ENCODE data around the gene ORC5.

The ORC5 gene

DNA sequence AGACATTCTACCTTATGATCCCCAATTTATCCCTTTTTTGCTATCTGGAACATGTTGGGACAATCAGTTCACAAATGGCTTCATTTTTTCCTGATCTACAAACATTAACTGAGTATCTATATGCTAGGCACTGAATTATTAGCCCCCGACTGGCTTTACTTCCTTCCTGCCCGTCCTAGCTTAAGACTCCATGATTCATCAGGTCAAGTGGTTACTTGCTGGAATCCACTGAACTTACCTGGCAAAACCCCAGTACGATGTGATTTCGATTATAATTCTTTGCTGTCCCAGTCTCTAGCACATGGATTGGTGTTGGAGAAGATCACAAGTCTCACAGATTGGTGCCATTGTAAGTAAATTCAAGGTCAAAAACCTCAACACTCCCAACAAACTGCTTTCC is 77.1 kb downstream of the ORC5 start:
- Histone ChIP-seq H3K36me3 (ENCODE audit: control insufficient read depth, insufficient read depth, low read length) (peaks cover 32% of the 10 kb centered on the region), H3K27ac (ENCODE audit: low read depth, low read length) (no peak overlapping the region), H3K27me3 (ENCODE audit: control insufficient read depth, insufficient read depth, low read length) (no peaks in the 10 kb centered on the region)

DNA sequence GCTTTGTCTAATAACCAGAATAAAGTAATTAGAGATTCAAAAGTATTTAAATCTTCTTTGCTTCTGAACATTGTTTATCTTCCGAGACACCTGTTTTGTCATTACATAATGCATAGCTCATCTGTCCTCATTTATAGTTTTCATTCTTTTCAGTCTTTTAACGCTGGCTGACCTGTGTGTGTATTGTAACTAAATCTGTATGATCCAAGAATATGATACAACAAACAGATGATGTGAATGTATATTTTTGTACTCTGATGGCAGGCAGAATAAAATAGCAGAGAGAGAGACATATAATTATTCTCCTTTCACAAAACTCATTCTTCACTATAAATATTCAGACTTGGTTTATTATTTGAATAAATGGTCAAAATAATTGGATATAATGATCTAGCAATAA is 80.6 kb downstream of the ORC5 start:
- peaks cover 19% of the 10 kb centered on the region; the same call in 1 of the 2 replicates for H3K36me3 ChIP-seq (ENCODE audit: control insufficient read depth, insufficient read depth, low read length)
- no peaks in the 10 kb centered on the region for H3K9me3 ChIP-seq (ENCODE audit: control insufficient read depth, insufficient read depth, low read depth, low read length)
- no peak overlapping the region for H3K4me3 ChIP-seq (ENCODE audit: low read depth, low read length)
- H3K4me1 ChIP-seq (ENCODE audit: control insufficient read depth, insufficient read depth, low read length), result no peaks in the 10 kb centered on the region
- H3K27me3 ChIP-seq (ENCODE audit: control insufficient read depth, insufficient read depth, low read length), result no peaks in the 10 kb centered on the region
- no peak overlapping the region for H3K27ac ChIP-seq (ENCODE audit: low read depth, low read length)
- H3K9ac ChIP-seq (ENCODE audit: low read length), result no peak overlapping the region

More for the DNA sequence above, 77.1 kb downstream of the ORC5 start:
- Histone ChIP-seq H3K9ac (ENCODE audit: low read length) (no peak overlapping the region), H3K9me3 (ENCODE audit: control insufficient read depth, insufficient read depth, low read depth, low read length) (no peaks in the 10 kb centered on the region), H3K4me3 (ENCODE audit: low read depth, low read length) (no peak overlapping the region), H3K4me1 (ENCODE audit: control insufficient read depth, insufficient read depth, low read length) (no peaks in the 10 kb centered on the region)

DNA sequence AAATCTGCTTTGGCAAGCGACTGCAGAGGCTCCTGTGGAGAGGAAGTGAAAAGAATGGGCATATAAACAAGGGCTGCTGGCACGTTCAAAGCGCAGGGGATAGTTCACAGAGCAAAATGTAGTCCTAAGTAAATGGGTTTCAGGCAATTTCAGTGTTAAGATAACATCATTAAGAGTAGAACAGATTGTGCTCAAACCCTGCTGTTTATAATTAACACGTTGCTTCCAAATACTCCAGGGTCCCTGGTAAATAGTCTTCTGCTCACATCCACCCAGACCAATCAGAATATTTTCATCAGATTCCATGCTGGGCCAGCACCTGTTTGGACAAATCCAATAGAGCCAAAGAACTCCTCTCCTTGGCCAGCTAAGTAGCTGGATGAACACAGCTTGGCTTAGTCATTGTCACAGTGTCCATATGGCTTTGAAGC is 81.4 kb downstream of the ORC5 start:
- Histone ChIP-seq H3K36me3 (ENCODE audit: control insufficient read depth, insufficient read depth, low read length) (peaks cover 19% of the 10 kb centered on the region; the same call in 1 of the 2 replicates), H3K27me3 (ENCODE audit: control insufficient read depth, insufficient read depth, low read length) (no peaks in the 10 kb centered on the region), H3K27ac (ENCODE audit: low read depth, low read length) (no peak overlapping the region), H3K9ac (ENCODE audit: low read length) (no peak overlapping the region), H3K4me3 (ENCODE audit: low read depth, low read length) (no peak overlapping the region), H3K4me1 (ENCODE audit: control insufficient read depth, insufficient read depth, low read length) (no peaks in the 10 kb centered on the region), H3K9me3 (ENCODE audit: control insufficient read depth, insufficient read depth, low read depth, low read length) (no peaks in the 10 kb centered on the region)

DNA sequence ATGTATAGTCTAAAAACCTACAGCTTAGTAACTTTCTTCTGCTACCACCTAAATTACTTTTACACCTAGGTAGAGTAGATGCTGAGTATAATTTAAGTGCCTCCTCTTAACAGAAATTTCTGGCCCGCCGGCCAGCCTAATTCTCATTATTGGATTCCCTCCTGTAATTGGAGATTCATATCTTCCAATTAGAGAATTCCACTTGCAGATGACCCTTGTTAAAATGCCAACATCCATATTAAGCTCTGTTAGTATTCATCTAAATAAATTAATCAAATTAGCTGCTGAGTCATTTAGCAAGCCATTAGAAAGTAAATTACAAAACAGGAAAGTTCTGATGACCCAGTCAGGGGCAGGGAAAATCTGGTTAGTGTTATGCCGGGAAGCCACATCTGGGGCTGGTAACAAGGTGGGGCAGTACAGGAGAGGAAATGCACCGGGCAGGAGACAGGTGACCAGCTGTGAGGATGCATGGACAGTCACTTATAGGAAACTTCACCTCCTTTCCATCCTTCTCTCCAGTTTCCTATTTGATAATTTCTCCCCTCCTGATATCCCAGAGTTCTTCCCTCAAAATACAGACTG is 82.8 kb downstream of the ORC5 start:
- H3K27ac ChIP-seq (ENCODE audit: low read depth, low read length), result no peak overlapping the region

DNA sequence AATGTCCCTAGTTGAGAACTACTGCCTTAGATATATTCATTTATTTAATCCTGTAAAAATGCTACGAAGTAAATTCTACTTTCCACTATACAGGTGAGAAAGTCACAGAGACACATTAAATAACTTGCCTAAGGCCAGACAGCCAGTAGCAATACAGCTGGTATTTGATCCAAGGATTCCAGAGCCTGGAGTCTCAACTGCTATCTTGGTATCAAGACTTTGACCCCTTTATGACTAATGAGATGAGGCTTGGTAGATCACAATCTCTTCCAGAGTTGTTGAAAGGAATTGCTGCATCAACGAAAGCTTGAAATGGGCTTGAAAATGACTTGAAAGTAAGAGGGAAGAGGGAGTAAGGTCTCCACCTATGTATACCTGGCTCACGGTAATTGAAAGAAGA is 83.3 kb downstream of the ORC5 start:
- no peak overlapping the region for H3K27ac ChIP-seq (ENCODE audit: low read depth, low read length)
- H3K27me3 ChIP-seq (ENCODE audit: control insufficient read depth, insufficient read depth, low read length), result no peaks in the 10 kb centered on the region
- H3K36me3 ChIP-seq (ENCODE audit: control insufficient read depth, insufficient read depth, low read length), result peaks cover 12% of the 10 kb centered on the region; the same call in 1 of the 2 replicates
- no peak overlapping the region for H3K9ac ChIP-seq (ENCODE audit: low read length)
- no peaks in the 10 kb centered on the region for H3K9me3 ChIP-seq (ENCODE audit: control insufficient read depth, insufficient read depth, low read depth, low read length)
- no peak overlapping the region for H3K4me3 ChIP-seq (ENCODE audit: low read depth, low read length)
- no peaks in the 10 kb centered on the region for H3K4me1 ChIP-seq (ENCODE audit: control insufficient read depth, insufficient read depth, low read length)

More for the DNA sequence above, 82.8 kb downstream of the ORC5 start:
- Histone ChIP-seq H3K4me1 (ENCODE audit: control insufficient read depth, insufficient read depth, low read length) (no peaks in the 10 kb centered on the region), H3K27me3 (ENCODE audit: control insufficient read depth, insufficient read depth, low read length) (no peaks in the 10 kb centered on the region), H3K36me3 (ENCODE audit: control insufficient read depth, insufficient read depth, low read length) (peaks cover 12% of the 10 kb centered on the region; the same call in 1 of the 2 replicates), H3K4me3 (ENCODE audit: low read depth, low read length) (no peak overlapping the region), H3K9me3 (ENCODE audit: control insufficient read depth, insufficient read depth, low read depth, low read length) (no peaks in the 10 kb centered on the region), H3K9ac (ENCODE audit: low read length) (no peak overlapping the region)

DNA sequence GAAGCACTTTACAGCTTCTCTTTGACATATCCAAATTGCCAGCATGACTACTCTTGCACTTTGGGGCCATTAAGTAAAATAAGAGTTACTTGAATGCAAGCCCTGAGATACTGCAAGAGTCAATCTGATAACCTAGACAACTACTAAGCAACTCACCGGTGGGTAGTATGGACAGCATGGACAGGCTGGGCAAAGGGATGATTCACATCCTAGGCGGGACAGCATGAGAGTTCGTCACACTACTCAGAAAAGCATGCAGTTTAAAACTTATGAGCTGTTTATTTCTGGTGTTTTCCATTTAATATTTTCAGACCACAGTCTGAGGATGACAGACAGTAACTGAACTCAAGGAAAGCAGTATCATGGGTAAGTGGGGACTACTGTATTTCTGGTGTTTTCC is 84.0 kb downstream of the ORC5 start:
- H3K9ac ChIP-seq (ENCODE audit: low read length), result no peak overlapping the region
- H3K4me1 ChIP-seq (ENCODE audit: control insufficient read depth, insufficient read depth, low read length), result no peaks in the 10 kb centered on the region
- H3K27me3 ChIP-seq (ENCODE audit: control insufficient read depth, insufficient read depth, low read length), result no peaks in the 10 kb centered on the region
- H3K27ac ChIP-seq (ENCODE audit: low read depth, low read length), result no peak overlapping the region
- no peaks in the 10 kb centered on the region for H3K9me3 ChIP-seq (ENCODE audit: control insufficient read depth, insufficient read depth, low read depth, low read length)
- H3K36me3 ChIP-seq (ENCODE audit: control insufficient read depth, insufficient read depth, low read length), result peaks cover 12% of the 10 kb centered on the region; the same call in 1 of the 2 replicates
- H3K4me3 ChIP-seq (ENCODE audit: low read depth, low read length), result no peak overlapping the region

DNA sequence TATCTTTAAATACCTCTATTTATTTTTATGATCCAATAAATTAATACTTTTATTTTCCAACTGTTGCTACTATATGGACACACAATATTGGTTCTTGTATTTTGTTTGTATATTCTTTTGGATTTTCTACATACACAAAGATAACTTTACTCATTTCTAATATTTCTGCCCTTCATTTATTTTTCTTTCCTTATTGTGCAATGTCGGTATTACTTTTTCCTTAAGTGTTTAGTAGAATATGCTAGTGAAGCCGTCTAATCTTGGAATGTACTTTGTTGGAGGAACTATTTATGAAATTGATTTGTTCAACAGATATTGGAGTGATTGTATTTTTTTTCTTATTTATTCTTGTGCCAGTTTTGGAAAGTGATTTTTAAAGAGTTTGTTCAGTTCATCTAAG is 94.0 kb downstream of the ORC5 start:
- Histone ChIP-seq H3K36me3 (ENCODE audit: control insufficient read depth, insufficient read depth, low read length) (no peaks in the 10 kb centered on the region), H3K9me3 (ENCODE audit: control insufficient read depth, insufficient read depth, low read depth, low read length) (no peaks in the 10 kb centered on the region), H3K27ac (ENCODE audit: low read depth, low read length) (no peak overlapping the region), H3K4me1 (ENCODE audit: control insufficient read depth, insufficient read depth, low read length) (no peaks in the 10 kb centered on the region), H3K9ac (ENCODE audit: low read length) (no peak overlapping the region), H3K4me3 (ENCODE audit: low read depth, low read length) (no peak overlapping the region), H3K27me3 (ENCODE audit: control insufficient read depth, insufficient read depth, low read length) (no peaks in the 10 kb centered on the region)

DNA sequence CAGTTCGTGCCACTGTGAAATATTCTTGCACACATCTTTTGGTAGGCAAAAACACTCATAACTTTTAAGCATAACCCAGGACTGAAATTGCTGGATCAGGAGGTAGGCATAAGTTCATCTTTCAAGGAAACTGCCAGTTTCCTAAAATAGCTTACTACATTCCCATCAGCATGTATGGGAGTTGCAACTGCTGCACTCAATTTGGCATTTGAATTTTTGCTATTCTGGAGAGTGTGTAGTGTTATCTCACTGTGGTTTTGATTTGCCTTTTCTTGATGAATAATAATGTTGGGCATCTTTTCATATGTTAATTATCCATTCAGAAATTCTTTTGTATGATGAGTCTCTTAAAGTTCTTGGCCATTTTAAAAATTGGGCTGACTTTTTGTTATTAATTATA is 95.2 kb downstream of the ORC5 start:
- Histone ChIP-seq H3K9ac (ENCODE audit: low read length) (no peak overlapping the region), H3K4me3 (ENCODE audit: low read depth, low read length) (no peak overlapping the region), H3K36me3 (ENCODE audit: control insufficient read depth, insufficient read depth, low read length) (no peaks in the 10 kb centered on the region), H3K27ac (ENCODE audit: low read depth, low read length) (no peak overlapping the region), H3K4me1 (ENCODE audit: control insufficient read depth, insufficient read depth, low read length) (no peaks in the 10 kb centered on the region), H3K27me3 (ENCODE audit: control insufficient read depth, insufficient read depth, low read length) (no peaks in the 10 kb centered on the region), H3K9me3 (ENCODE audit: control insufficient read depth, insufficient read depth, low read depth, low read length) (no peaks in the 10 kb centered on the region)

DNA sequence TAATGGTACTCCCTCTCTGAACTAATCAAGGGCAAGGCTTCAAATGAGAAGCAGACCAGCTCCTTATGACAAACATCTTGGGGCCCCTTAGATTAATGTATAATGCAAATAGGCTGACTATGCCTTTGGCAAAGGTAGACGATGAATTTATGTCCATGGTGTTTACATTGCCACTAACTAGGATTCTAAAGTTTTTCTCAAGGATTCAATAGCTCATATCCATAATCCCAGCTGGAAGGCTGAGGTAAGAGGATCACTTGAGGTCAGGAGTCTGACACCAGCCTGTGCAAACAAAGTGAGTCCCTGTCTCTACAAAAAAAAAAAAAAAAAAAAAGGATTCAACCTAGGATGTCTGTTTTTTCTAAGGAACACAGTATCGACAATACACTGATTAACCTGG is 96.5 kb downstream of the ORC5 start:
- no peaks in the 10 kb centered on the region for H3K36me3 ChIP-seq (ENCODE audit: control insufficient read depth, insufficient read depth, low read length)

DNA sequence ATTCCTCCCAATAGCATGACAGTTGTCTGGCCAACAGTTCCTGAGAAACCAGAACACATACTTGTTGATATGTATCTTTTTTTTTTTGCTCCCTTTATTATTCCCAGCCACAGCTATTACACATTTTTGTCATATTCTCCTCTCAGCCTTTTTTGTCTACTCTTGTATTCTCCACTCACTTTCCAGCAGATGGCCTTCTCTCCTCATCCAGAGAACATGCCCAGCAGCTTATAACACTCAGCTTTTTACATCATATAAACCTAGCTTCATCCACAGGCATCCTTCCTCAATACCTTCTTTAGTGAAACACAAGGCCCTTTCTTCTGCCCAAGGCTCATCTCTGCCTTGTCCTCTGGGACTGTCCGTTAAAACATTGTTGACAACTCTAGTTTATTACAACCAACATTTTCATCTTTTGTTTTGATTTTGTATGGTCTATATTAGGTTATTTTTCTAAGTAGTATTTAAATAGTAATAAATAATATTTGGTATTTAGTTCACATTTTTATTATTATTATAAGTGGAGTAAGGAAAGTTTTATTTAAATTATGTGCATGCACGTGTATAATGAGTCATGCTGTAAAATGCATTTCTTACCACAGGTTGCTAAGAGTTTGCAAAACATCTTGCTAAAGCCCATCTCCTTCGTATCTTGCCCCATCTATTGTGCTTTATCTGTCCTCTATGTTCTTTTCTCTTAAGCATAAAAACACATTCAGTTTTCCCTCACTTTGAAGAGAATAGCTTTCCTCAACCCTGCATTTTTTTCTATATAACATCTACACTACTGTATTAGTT is 101.5 kb downstream of the ORC5 start:
- Histone ChIP-seq H3K36me3 (ENCODE audit: control insufficient read depth, insufficient read depth, low read length) (no peaks in the 10 kb centered on the region), H3K9ac (ENCODE audit: low read length) (no peak overlapping the region), H3K27me3 (ENCODE audit: control insufficient read depth, insufficient read depth, low read length) (no peaks in the 10 kb centered on the region), H3K4me3 (ENCODE audit: low read depth, low read length) (no peak overlapping the region), H3K9me3 (ENCODE audit: control insufficient read depth, insufficient read depth, low read depth, low read length) (peaks cover 2% of the 10 kb centered on the region; the same call in 1 of the 2 replicates), H3K4me1 (ENCODE audit: control insufficient read depth, insufficient read depth, low read length) (0 out of 2 replicates have a peak, but pooled peaks cover under 1% of the 10 kb centered on the region), H3K27ac (ENCODE audit: low read depth, low read length) (no peak overlapping the region)

More for the DNA sequence above, 96.5 kb downstream of the ORC5 start:
- Histone ChIP-seq H3K27me3 (ENCODE audit: control insufficient read depth, insufficient read depth, low read length) (no peaks in the 10 kb centered on the region), H3K27ac (ENCODE audit: low read depth, low read length) (no peak overlapping the region), H3K9ac (ENCODE audit: low read length) (no peak overlapping the region), H3K4me1 (ENCODE audit: control insufficient read depth, insufficient read depth, low read length) (no peaks in the 10 kb centered on the region), H3K4me3 (ENCODE audit: low read depth, low read length) (no peak overlapping the region), H3K9me3 (ENCODE audit: control insufficient read depth, insufficient read depth, low read depth, low read length) (peaks cover 2% of the 10 kb centered on the region; the same call in 1 of the 2 replicates)

DNA sequence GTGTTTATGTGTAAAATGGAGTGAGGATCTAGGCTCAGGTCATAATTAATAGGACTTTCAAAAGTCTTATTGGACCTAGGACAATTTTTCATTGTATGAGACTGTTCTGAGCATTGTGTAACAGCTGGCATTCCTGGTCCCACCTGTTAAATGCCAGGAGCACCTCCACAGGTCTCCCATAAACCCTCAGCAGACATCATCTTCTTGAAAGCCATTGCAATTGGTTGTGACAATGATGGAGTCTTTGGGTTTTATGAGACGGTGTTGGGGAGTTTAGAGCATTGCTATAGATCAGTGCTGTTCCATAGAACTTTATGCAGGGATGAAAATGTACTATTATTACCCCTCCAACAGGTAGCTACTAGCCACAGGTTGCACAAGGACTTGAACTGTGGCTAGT is 108.9 kb downstream of the ORC5 start:
- H3K36me3 ChIP-seq (ENCODE audit: control insufficient read depth, insufficient read depth, low read length), result no peaks in the 10 kb centered on the region
- no peaks in the 10 kb centered on the region for H3K27me3 ChIP-seq (ENCODE audit: control insufficient read depth, insufficient read depth, low read length)
- H3K9me3 ChIP-seq (ENCODE audit: control insufficient read depth, insufficient read depth, low read depth, low read length), result no peaks in the 10 kb centered on the region
- no peak overlapping the region for H3K4me3 ChIP-seq (ENCODE audit: low read depth, low read length)
- no peak overlapping the region for H3K9ac ChIP-seq (ENCODE audit: low read length)
- H3K27ac ChIP-seq (ENCODE audit: low read depth, low read length), result no peak overlapping the region
- H3K4me1 ChIP-seq (ENCODE audit: control insufficient read depth, insufficient read depth, low read length), result peaks cover 10% of the 10 kb centered on the region; the same call in 1 of the 2 replicates

Data from HUES6 (cell line).